ENCODE data around the gene KLHL29.

KLHL29 gene

GRCh38 chr2:23690421-23691105, 305.6 kb downstream of the KLHL29 start:
- DNase-seq, result no peak

- DNase-seq, result no peak
These were observed 306.1 kb downstream of the KLHL29 start for GRCh38 chr2:23691106-23691470.

GRCh38 chr2:23691565-23691964, 306.6 kb downstream of the KLHL29 start:
- DNase-seq, result no peak

GRCh38 chr2:23692263-23692662, 307.3 kb downstream of the KLHL29 start:
- DNase-seq, result no peak

GRCh38 chr2:23692851-23693605, 308.0 kb downstream of the KLHL29 start:
- no peak for DNase-seq

GRCh38 chr2:23693606-23693951, 308.6 kb downstream of the KLHL29 start:
- DNase-seq, result no peak

- DNase-seq, result no peak
These were observed 309.4 kb downstream of the KLHL29 start for GRCh38 chr2:23694058-23695045.

GRCh38 chr2:23695214-23695889, 310.4 kb downstream of the KLHL29 start:
- no peak for DNase-seq

GRCh38 chr2:23695890-23696751, 311.1 kb downstream of the KLHL29 start:
- DNase-seq, result no peak

GRCh38 chr2:23696752-23697045, 311.7 kb downstream of the KLHL29 start:
- DNase-seq, result no peak

- DNase-seq, result no peak
These were observed 312.5 kb downstream of the KLHL29 start for GRCh38 chr2:23697256-23698075.

- DNase-seq, result no peak
These were observed 313.2 kb downstream of the KLHL29 start for GRCh38 chr2:23698116-23698693.

- DNase-seq, result no peak
These were observed 314.0 kb downstream of the KLHL29 start for GRCh38 chr2:23698721-23699579.

GRCh38 chr2:23699580-23699925, 314.6 kb downstream of the KLHL29 start:
- no peak for DNase-seq

GRCh38 chr2:23700627-23701026, 315.6 kb downstream of the KLHL29 start:
- DNase-seq, result no peak

GRCh38 chr2:23703037-23703582, 318.1 kb downstream of the KLHL29 start:
- DNase-seq, result no peak

- DNase-seq, result no peak
These were observed 318.8 kb downstream of the KLHL29 start for GRCh38 chr2:23703583-23704385.

- DNase-seq, result no peak
These were observed 321.0 kb downstream of the KLHL29 start for GRCh38 chr2:23705771-23706612.
